HG03108 (cell line): ENCODE measurements around the gene TLCD1.

ENCODE experiments used
- ATAC-seq: cut with Tn5 transposase; IDR thresholded peaks from one replicate; pipeline ENCODE4 v1.9.1; 2021; ENCODE audit warnings: moderate library complexity; ENCODE audit not compliant: unreplicated experiment

Gene TLCD1

GRCh38 chr17:28714281-28714680 is 11.8 kb downstream of the TLCD1 start:
- ATAC-seq: no peak

GRCh38 chr17:28712705-28713415 is 13.2 kb downstream of the TLCD1 start:
- no peak for ATAC-seq

GRCh38 chr17:28712032-28712704 is 13.9 kb downstream of the TLCD1 start:
- no peak for ATAC-seq

GRCh38 chr17:28711723-28712031 is 14.4 kb downstream of the TLCD1 start, which contains the start of gene PROCA1:
PROCA1 (minus strand) TSS chr17:28711888; CDS start chr17:28711660, 228 bp downstream.
- no peak for ATAC-seq

- peak; percentile 64 for ATAC-seq
Measured at GRCh38 chr17:28710861-28711722, 14.9 kb downstream of the TLCD1 start.

GRCh38 chr17:28707339-28707720 is 18.7 kb downstream of the TLCD1 start:
- ATAC-seq: no peak

- no peak for ATAC-seq
Measured at GRCh38 chr17:28706471-28707338, 19.3 kb downstream of the TLCD1 start.

- no peak for ATAC-seq
Measured at GRCh38 chr17:28705728-28706334, 20.2 kb downstream of the TLCD1 start.

- ATAC-seq: no peak
Measured at GRCh38 chr17:28705074-28705659, 20.9 kb downstream of the TLCD1 start.

GRCh38 chr17:28704219-28704858 is 21.7 kb downstream of the TLCD1 start:
- ATAC-seq: no peak

- ATAC-seq: no peak
Measured at GRCh38 chr17:28703552-28704218, 22.3 kb downstream of the TLCD1 start.

- no peak for ATAC-seq
Measured at GRCh38 chr17:28702752-28703150, 23.3 kb downstream of the TLCD1 start.

- no peak for ATAC-seq
Measured at GRCh38 chr17:28702026-28702751, 23.8 kb downstream of the TLCD1 start.

- no peak for ATAC-seq
Measured at GRCh38 chr17:28700830-28701492, 25.1 kb downstream of the TLCD1 start.

GRCh38 chr17:28700278-28700677 is 25.8 kb downstream of the TLCD1 start:
- no peak for ATAC-seq

- ATAC-seq: no peak
Measured at GRCh38 chr17:28698253-28698941, 27.6 kb downstream of the TLCD1 start.

- ATAC-seq: no peak
Measured at GRCh38 chr17:28693869-28694268, 32.2 kb downstream of the TLCD1 start.
